ENCODE results near the gene AGBL1. TPM values are rescaled to one million over a fixed set of nuclear protein-coding genes. Genes with fewer than 3 reads are reported as not detected.
"Not testable (repeated sequence)": the region's sequence is repeated elsewhere in the genome, so short reads cannot be mapped to it uniquely, and the experiment has no call there.

The AGBL1 gene
- total RNA-seq, 2 donors from 2014 or later = not detected

- no peaks in the 10 kb centered on the region for H3K36me3 Mint-ChIP-seq
- ATAC-seq (no peak), DNase-seq (ENCODE audit: low spot score in 2 of 2) (no peak)
- H3K9me3 Mint-ChIP-seq = peaks cover 0 to 5% of the 10 kb centered on the region in 2 donors
- no peak overlapping the region for H3K27ac Mint-ChIP-seq
These were observed 447.4 kb downstream of the AGBL1 start for GRCh38 chr15:86526938-86527690.

DNA sequence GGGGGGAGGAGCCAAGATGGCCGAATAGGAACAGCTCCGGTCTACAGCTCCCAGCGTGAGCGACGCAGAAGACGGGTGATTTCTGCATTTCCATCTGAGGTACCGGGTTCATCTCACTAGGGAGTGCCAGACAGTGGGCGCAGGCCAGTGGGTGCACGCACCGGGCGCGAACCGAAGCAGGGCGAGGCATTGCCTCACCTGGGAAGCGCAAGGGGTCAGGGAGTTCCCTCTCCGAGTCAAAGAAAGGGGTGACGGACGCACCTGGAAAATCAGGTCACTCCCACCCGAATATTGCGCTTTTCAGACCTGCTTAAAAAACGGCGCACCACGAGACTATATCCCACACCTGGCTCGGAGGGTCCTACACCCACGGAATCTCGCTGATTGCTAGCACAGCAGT is 448.4 kb downstream of the AGBL1 start:
- not testable (repeated sequence) for H3K36me3 Mint-ChIP-seq; H3K27ac Mint-ChIP-seq; DNase-seq (ENCODE audit: low spot score in 2 of 2); H3K9me3 Mint-ChIP-seq; ATAC-seq

- H3K27ac Mint-ChIP-seq = no peak overlapping the region
- H3K36me3 Mint-ChIP-seq = no peaks in the 10 kb centered on the region
- no peaks in the 10 kb centered on the region for H3K9me3 Mint-ChIP-seq
- ATAC-seq = no peak
- DNase-seq (ENCODE audit: low spot score in 2 of 2) = no peak
These were observed 458.5 kb downstream of the AGBL1 start for GRCh38 chr15:86538141-86538540.

DNA sequence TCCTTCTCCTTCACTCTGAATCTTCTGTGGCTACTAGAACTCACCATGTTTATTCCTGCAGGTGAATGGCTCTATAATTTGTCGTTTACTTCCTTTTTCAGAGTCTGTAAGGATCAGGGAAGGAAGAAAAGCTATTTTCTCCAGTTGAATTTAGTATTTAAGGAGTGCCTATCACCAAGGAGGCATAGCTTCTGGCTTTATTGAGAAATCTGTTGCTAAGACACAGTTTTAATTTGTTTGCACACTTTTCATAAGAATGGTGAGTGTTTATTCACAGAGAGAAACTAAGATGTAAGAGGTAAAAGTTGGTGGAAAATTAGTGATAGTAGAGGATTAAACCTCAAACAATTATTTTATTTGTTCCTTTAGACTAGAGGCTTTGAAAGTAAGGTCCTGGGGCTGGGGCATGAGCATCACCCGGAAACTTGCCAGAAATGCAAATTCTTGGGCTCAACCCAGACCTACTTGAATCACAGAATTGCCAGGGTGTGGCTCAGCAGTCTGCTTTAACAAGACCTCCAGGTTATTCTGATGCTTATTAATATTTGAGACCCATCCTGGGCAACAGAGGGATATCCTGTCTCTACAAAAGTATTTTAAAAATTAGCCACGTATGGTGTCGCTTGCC is 461.3 kb downstream of the AGBL1 start:
- ATAC-seq = no peak
- H3K36me3 Mint-ChIP-seq = peaks cover 0 to 9% of the 10 kb centered on the region in 2 donors
- no peak for DNase-seq (ENCODE audit: low spot score in 2 of 2)
- H3K27ac Mint-ChIP-seq = peak overlapping the region in 1 of 2 donors; percentile 37
- H3K9me3 Mint-ChIP-seq = peaks cover 0 to 6% of the 10 kb centered on the region in 2 donors

DNA sequence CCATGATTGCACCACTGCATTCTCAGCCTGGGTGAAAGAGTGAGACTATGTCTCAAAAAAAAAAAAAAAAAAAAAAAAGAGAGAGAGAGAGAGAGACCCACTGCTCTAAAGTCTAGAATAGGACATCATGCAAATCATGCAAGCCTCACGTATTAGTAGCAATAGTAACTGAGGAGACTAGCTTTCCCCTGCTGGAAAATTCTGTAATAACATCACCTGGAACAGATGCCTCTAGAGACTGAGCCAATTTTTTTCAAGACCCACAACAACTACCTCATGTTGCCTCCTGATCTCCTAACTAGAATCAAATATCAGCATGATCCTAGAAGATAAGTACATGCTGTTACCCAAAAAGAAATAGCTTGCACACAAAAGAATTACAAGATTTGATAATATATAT is 461.9 kb downstream of the AGBL1 start:
- Mint-ChIP-seq H3K9me3 (peaks cover 0 to 6% of the 10 kb centered on the region in 2 donors), H3K27ac (no peak overlapping the region), H3K36me3 (peaks cover 0 to 9% of the 10 kb centered on the region in 2 donors)
- ATAC-seq (no peak), DNase-seq (ENCODE audit: low spot score in 2 of 2) (no peak)

GRCh38 chr15:86550075-86550474 is 470.4 kb downstream of the AGBL1 start:
- DNase-seq (ENCODE audit: low spot score in 2 of 2) (no peak), ATAC-seq (no peak)
- Mint-ChIP-seq H3K27ac (no peak overlapping the region), H3K9me3 (peaks cover 7 to 19% of the 10 kb centered on the region in 2 donors), H3K36me3 (no peaks in the 10 kb centered on the region)

DNA sequence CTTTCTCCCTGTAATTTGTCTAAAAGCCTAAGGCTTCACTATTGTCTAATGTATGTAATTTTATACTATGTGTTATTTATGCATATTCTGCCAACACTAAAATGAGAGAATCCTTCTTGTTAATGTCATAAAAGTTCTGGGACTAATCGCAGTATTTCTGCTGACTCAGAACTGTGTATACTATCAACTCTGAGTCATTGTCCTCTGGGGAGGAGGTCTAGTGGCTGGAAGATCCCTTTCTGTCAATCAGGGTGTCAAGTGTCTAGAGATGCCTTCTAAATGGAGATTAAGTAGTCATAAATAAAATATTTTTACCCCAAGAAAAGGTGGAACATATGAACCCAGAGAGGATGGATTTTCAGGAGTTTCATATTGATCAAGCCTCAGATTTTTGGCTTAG is 473.4 kb downstream of the AGBL1 start:
- Mint-ChIP-seq H3K9me3 (peaks cover 7 to 13% of the 10 kb centered on the region in 2 donors), H3K36me3 (no peaks in the 10 kb centered on the region), H3K27ac (no peak overlapping the region)
- ATAC-seq (no peak), DNase-seq (ENCODE audit: low spot score in 2 of 2) (no peak)

- H3K36me3 Mint-ChIP-seq = no peaks in the 10 kb centered on the region
- H3K9me3 Mint-ChIP-seq = peaks cover 0 to 6% of the 10 kb centered on the region in 2 donors
- DNase-seq (ENCODE audit: low spot score in 2 of 2) = no peak
- no peak for ATAC-seq
- H3K27ac Mint-ChIP-seq = no peak overlapping the region
These were observed 475.4 kb downstream of the AGBL1 start for GRCh38 chr15:86555098-86555497.

- no peak overlapping the region for H3K27ac Mint-ChIP-seq
- H3K9me3 Mint-ChIP-seq = peaks cover 0 to 4% of the 10 kb centered on the region in 2 donors
- no peaks in the 10 kb centered on the region for H3K36me3 Mint-ChIP-seq
- ATAC-seq (no peak), DNase-seq (ENCODE audit: low spot score in 2 of 2) (no peak)
These were observed 476.3 kb downstream of the AGBL1 start for GRCh38 chr15:86555939-86556338.

- DNase-seq (ENCODE audit: low spot score in 2 of 2) = no peak
- Mint-ChIP-seq H3K36me3 (no peaks in the 10 kb centered on the region), H3K9me3 (peaks cover 3% of the 10 kb centered on the region in 2 donors), H3K27ac (no peak overlapping the region)
- no peak for ATAC-seq
These were observed 476.8 kb downstream of the AGBL1 start for GRCh38 chr15:86556396-86557017.

DNA sequence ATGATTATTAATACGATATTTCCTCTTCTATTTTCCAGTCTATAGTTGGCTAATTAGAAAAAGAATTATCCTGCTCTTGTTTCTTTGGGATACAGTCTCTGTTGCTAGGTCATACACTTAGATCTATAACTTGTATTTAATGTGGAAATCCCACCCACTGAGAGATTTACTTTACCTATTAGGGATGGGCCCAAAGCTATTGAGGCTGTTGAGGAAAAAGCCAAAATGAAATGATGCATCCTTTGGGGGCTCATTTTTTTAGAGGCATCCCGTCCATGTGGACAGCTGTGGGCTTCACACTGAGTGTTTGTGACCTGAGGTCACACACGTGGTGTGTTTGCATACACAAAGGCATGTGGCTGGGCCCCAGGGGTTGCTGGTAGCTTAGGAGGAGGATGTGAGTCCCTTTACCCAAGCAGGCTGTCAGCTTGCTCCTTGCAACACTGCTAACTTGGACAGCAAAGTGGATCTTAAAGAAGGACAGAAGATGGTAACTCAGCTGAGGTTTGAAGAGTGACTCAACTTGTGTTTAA is 477.4 kb downstream of the AGBL1 start:
- Mint-ChIP-seq H3K36me3 (no peaks in the 10 kb centered on the region), H3K9me3 (peaks cover 0 to 4% of the 10 kb centered on the region in 2 donors), H3K27ac (no peak overlapping the region)
- ATAC-seq (no peak), DNase-seq (ENCODE audit: low spot score in 2 of 2) (no peak)

DNA sequence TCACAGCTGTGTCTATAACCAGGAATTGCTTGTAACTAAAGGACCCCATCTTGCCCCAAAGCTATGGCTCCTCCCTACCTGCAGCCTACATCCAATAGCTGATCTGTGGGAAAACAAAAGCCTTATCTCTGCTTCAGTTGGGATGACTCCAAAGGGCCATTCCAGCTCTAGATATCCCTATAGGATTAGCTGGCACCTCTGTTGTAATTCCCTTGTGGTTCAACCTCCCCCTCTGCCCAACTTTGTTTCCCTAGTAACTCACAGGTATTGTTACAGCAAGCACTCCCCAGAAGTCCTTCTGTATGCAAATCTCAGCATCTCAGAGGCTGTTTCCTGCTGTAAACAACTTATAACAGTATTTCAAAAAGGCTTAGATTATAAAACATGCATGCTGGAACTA is 478.6 kb downstream of the AGBL1 start:
- Mint-ChIP-seq H3K9me3 (peaks cover 4 to 6% of the 10 kb centered on the region in 2 donors), H3K36me3 (peaks cover 7 to 11% of the 10 kb centered on the region in 2 donors), H3K27ac (no peak overlapping the region)
- no peak for ATAC-seq
- DNase-seq (ENCODE audit: low spot score in 2 of 2) = no peak

DNA sequence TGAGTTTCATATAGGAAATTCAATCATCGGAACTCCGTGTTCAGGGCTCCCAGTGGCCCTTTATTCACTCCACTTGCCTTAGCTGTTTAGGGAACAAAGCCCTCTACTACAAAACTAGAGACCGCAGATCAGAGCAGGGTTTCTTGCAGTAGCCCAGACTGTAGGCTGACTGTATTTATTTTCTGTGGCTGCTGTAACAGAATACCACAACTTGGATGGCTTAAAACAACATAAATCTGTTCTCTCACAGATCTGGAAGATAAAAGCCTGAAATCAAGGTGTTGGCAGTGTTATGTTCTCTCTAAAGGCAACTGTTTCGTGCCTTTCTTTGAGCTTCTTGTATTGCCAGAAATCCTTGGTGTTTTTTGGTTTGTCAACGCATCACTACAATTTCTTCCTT is 479.0 kb downstream of the AGBL1 start:
- no peak for ATAC-seq
- Mint-ChIP-seq H3K36me3 (peaks cover 8 to 16% of the 10 kb centered on the region in 2 donors), H3K27ac (no peak overlapping the region), H3K9me3 (peaks cover 6 to 10% of the 10 kb centered on the region in 2 donors)
- DNase-seq (ENCODE audit: low spot score in 2 of 2) = no peak

- peaks cover 6 to 15% of the 10 kb centered on the region in 2 donors for H3K36me3 Mint-ChIP-seq
- ATAC-seq (no peak), DNase-seq (ENCODE audit: low spot score in 2 of 2) (no peak)
- peaks cover 11% of the 10 kb centered on the region in 2 donors for H3K9me3 Mint-ChIP-seq
- H3K27ac Mint-ChIP-seq = no peak overlapping the region
These were observed 488.7 kb downstream of the AGBL1 start for GRCh38 chr15:86568378-86568777.

- H3K27ac Mint-ChIP-seq = no peak overlapping the region
- H3K9me3 Mint-ChIP-seq = peaks cover 0 to 1% of the 10 kb centered on the region in 2 donors
- ATAC-seq = no peak
- DNase-seq (ENCODE audit: low spot score in 2 of 2) = no peak
- peaks cover 0 to 1% of the 10 kb centered on the region in 2 donors for H3K36me3 Mint-ChIP-seq
These were observed 491.1 kb downstream of the AGBL1 start for GRCh38 chr15:86570738-86571137.

GRCh38 chr15:86571873-86572272 is 492.2 kb downstream of the AGBL1 start:
- no peak for ATAC-seq
- no peak overlapping the region for H3K27ac Mint-ChIP-seq
- DNase-seq (ENCODE audit: low spot score in 2 of 2) = no peak
- peaks cover 4 to 11% of the 10 kb centered on the region in 2 donors for H3K36me3 Mint-ChIP-seq
- peaks cover 3 to 9% of the 10 kb centered on the region in 2 donors for H3K9me3 Mint-ChIP-seq

DNA sequence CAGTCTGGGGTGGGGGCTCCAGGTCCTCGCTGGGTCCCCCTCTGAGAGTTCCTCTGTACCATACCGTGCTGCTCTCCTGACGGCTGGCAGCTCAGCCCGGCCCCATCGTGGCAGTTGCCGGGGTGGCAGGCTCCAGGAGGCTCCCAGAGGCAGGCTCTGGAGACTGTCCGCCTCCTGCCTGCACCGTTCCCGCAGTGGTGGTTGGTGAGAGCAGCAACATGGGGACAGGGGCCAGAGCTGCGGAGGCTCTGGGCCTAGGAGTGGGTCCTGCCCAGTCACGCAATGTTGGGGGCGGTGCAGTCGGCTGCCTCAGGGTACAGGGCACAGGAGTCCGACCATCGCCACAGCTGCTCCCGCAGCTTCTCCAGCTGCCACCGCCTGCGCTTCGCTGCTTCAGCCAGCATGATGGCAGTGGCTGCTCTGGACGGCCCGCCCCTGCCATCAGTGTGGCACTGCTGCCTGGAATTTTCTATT is 492.7 kb downstream of the AGBL1 start:
- peak overlapping the region in 1 of 2 donors; percentile 55 for H3K27ac Mint-ChIP-seq
- peaks cover 7 to 14% of the 10 kb centered on the region in 2 donors for H3K9me3 Mint-ChIP-seq
- H3K36me3 Mint-ChIP-seq = peaks cover 10 to 16% of the 10 kb centered on the region in 2 donors
- DNase-seq (ENCODE audit: low spot score in 2 of 2) (no peak), ATAC-seq (no peak)
